Fibroblast of the aortic adventitia (primary cell): Measurements from ENCODE around the gene AURKAIP1. TPM values are rescaled to one million over a fixed set of nuclear protein-coding genes. Genes with fewer than 3 reads are reported as not detected.
"Not testable (repeated sequence)": the region's sequence is repeated elsewhere in the genome, so short reads cannot be mapped to it uniquely, and the experiment has no call there.

Experiments used
- DNase-seq: peaks from one replicate; pipeline ENCODE4 v3.0.0-alpha.2; 2010; ENCODE audit warnings: low read depth
- H3K4me3 ChIP-seq: 2 replicates; pipeline ENCODE4 v1.5.1; 2011; ENCODE audit warnings: low read depth, mild to moderate bottlenecking, control low read depth, low read length, moderate library complexity
- CTCF ChIP-seq: IDR thresholded peaks from 2 replicates; pipeline ENCODE4 v1.5.1; 2011; ENCODE audit warnings: mild to moderate bottlenecking, low read length, control low read depth, inconsistent platforms; ENCODE audit not compliant: insufficient read depth
- total RNA-seq: library from RNA; depleted of rRNA; stranded (reverse); fragments of >200 nt; gene quantifications from 2 replicates; pipeline ENCODE4 v1.2.3, GENCODE V29; 2012; ENCODE audit warnings: low replicate concordance

The AURKAIP1 gene
- total RNA-seq, 1 donor: 71.1 TPM

GRCh38 chr1:1371746-1372711 lies 3.0 kb downstream of the AURKAIP1 start:
- H3K4me3 ChIP-seq: peak overlapping the region; percentile 5
- peak; percentile 96 for TF ChIP-seq CTCF
- DNase-seq: peak; percentile 54

GRCh38 chr1:1371364-1371745 lies 3.7 kb downstream of the AURKAIP1 start:
- DNase-seq: no peak
- no peak overlapping the region for H3K4me3 ChIP-seq
- TF ChIP-seq CTCF: no peak

- DNase-seq: no peak
- no peak overlapping the region for H3K4me3 ChIP-seq
Measured at GRCh38 chr1:1370771-1371300, 4.2 kb downstream of the AURKAIP1 start.

GRCh38 chr1:1370094-1370493 lies 4.9 kb downstream of the AURKAIP1 start:
- H3K4me3 ChIP-seq, DNase-seq: not testable (repeated sequence)

More at GRCh38 chr1:1370771-1371300, 4.2 kb downstream of the AURKAIP1 start:
- no peak for TF ChIP-seq CTCF

- H3K4me3 ChIP-seq: no peak overlapping the region
- TF ChIP-seq CTCF: no peak
- DNase-seq: no peak
Measured at GRCh38 chr1:1367315-1367714, 7.7 kb downstream of the AURKAIP1 start.

- TF ChIP-seq CTCF: no peak
- DNase-seq: no peak
- no peak overlapping the region for H3K4me3 ChIP-seq
Measured at GRCh38 chr1:1366699-1367066, 8.3 kb downstream of the AURKAIP1 start.

GRCh38 chr1:1365875-1366698 lies 8.9 kb downstream of the AURKAIP1 start:
- TF ChIP-seq CTCF: no peak
- H3K4me3 ChIP-seq: no peak overlapping the region
- DNase-seq: no peak
